Natural killer cell (primary cell): ENCODE results near the gene TMEM271. TPM values are rescaled to one million over a fixed set of nuclear protein-coding genes. Genes with fewer than 3 reads are reported as not detected.

Experiments used
- ATAC-seq, 3 donors: fragments of 150-1000 bp in 2 of 3; fragments of 200-7000 bp in 1 of 3; cut with Tn5 transposase; 1 replicate in 1 of 3; 2 replicates in 2 of 3; pipeline ENCODE4 v1.10.0; 2021; ENCODE audit warnings: mild to moderate bottlenecking in 2 of 3, moderate library complexity in 2 of 3
- DNase-seq, 2 donors: peaks; one replicate each; pipeline versions ENCODE4 v3.0.0 to v3.0.0-alpha.2; 2013 to 2021; ENCODE audit warnings: mixed read lengths in 1 of 2
- H3K27ac ChIP-seq: one replicate; pipeline ENCODE4 v1.5.1; 2013; ENCODE audit warnings: mild to moderate bottlenecking, low read length
- H3K27me3 ChIP-seq: one replicate; pipeline ENCODE4 v1.6.1; 2013; ENCODE audit warnings: low read length; ENCODE audit not compliant: control insufficient read depth, insufficient read depth
- H3K36me3 ChIP-seq: one replicate; pipeline ENCODE4 v1.6.1; 2013; ENCODE audit warnings: low read length; ENCODE audit not compliant: control insufficient read depth, insufficient read depth
- H3K4me1 ChIP-seq: one replicate; pipeline ENCODE4 v1.6.1; 2013; ENCODE audit warnings: low read length; ENCODE audit not compliant: control insufficient read depth, insufficient read depth
- H3K4me3 ChIP-seq: one replicate; pipeline ENCODE4 v1.5.1; 2013; ENCODE audit warnings: low read length
- H3K9me3 ChIP-seq: one replicate; pipeline ENCODE4 v1.6.1; 2013; ENCODE audit warnings: low read length; ENCODE audit not compliant: control insufficient read depth, insufficient read depth
- H3K27ac Mint-ChIP-seq, 2 donors: one replicate each; pipeline ENCODE4 v1.8.0; 2022; ENCODE audit warnings: mild to moderate bottlenecking in 2 of 2, mixed read lengths in 2 of 2, moderate library complexity in 1 of 2
- H3K27me3 Mint-ChIP-seq, 2 donors: one replicate each; pipeline ENCODE4 v1.8.0; 2022; ENCODE audit warnings: low read depth in 2 of 2, mixed read lengths in 2 of 2
- H3K36me3 Mint-ChIP-seq: one replicate; pipeline ENCODE4 v1.8.0; 2022; ENCODE audit warnings: mixed read lengths
- H3K4me1 Mint-ChIP-seq, 2 donors: one replicate each; pipeline ENCODE4 v1.8.0; 2022; ENCODE audit warnings: mixed read lengths in 2 of 2
- H3K4me3 Mint-ChIP-seq: one replicate; pipeline ENCODE4 v1.8.0; 2022; ENCODE audit warnings: mild to moderate bottlenecking, moderate library complexity, mixed read lengths
- H3K9me3 Mint-ChIP-seq, 2 donors: one replicate each; pipeline ENCODE4 v1.8.0; 2022; ENCODE audit warnings: mixed read lengths in 2 of 2
- CTCF ChIP-seq: fragments of 200-600 bp; IDR thresholded peaks from one replicate; pipeline ENCODE4 v1.8.0; 2022; ENCODE audit warnings: antibody characterized with exemption
- WGBS: methylation state at CpG from one replicate; pipeline ENCODE4 v1.1.7; 2013; ENCODE audit warnings: missing lambda C conversion rate; ENCODE audit not compliant: insufficient coverage; 5-methylcytosine and 5-hydroxymethylcytosine counted together
- intact Hi-C: fragments of 100-400 bp; cut with micrococcal nuclease; formaldehyde crosslinking; loops from one replicate; pipeline ENCODE4 v1.14.2; 2022
- total RNA-seq, 4 donors: library from RNA; stranded (reverse); fragments of 120-200 nt in 1 of 4; gene quantifications; one replicate each; pipeline versions ENCODE4 v1.2.3 to v1.2.4, GENCODE V29; 2013 to 2022

Gene TMEM271
- total RNA-seq, 3 donors from 2014 or later (not counting 1 experiment from before 2014, with no cell fraction given): not detected

GRCh38 chr4:573122-573892, 2.8 kb downstream of the TMEM271 start:
- no peak for DNase-seq
- H3K36me3 ChIP-seq: no peaks in the 10 kb centered on the region
- Mint-ChIP-seq H3K4me1 (peaks cover 0 to 10% of the 10 kb centered on the region in 2 donors), H3K27ac (no peak overlapping the region), H3K36me3 (no peaks in the 10 kb centered on the region), H3K9me3 (no peaks in the 10 kb centered on the region), H3K27me3 (peaks cover 38 to 45% of the 10 kb centered on the region in 2 donors), H3K4me3 (peak overlapping the region; percentile 53)
- no peaks in the 10 kb centered on the region for H3K9me3 ChIP-seq
- no peak overlapping the region for H3K27ac ChIP-seq
- peaks cover 29% of the 10 kb centered on the region for H3K27me3 ChIP-seq
- H3K4me3 ChIP-seq: no peak overlapping the region
- no peak for ATAC-seq
- 73% methylated on average over 7 of the region's 8 CpGs for WGBS
- H3K4me1 ChIP-seq: peaks cover 9% of the 10 kb centered on the region
- no peak for TF ChIP-seq CTCF
- intact Hi-C loops: no loop called here

DNA sequence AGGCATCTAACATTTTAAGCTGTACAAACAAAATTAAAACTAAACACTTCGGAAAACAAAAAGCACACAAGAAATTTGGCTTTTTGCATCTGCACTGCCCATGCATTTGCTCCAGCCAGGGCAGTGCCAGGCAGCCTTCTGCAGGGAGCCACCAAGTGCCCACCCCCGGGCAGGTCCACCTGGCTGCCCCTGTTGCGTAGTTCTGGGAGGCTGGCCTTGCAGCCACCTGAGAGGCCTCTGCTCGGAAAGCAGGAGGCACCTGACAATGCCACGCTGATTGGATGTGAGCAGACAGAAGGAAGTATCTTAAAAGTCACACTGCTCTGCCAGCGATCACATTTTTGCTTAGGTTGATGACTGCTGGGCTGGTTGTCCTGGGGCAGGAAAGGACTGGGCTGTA, 3.5 kb downstream of the TMEM271 start:
- DNase-seq: no peak
- no peak for TF ChIP-seq CTCF
- Mint-ChIP-seq H3K9me3 (no peaks in the 10 kb centered on the region), H3K4me1 (peaks cover 0 to 4% of the 10 kb centered on the region in 2 donors), H3K36me3 (no peaks in the 10 kb centered on the region), H3K27me3 (peaks cover 31 to 38% of the 10 kb centered on the region in 2 donors), H3K4me3 (no peak overlapping the region), H3K27ac (no peak overlapping the region)
- H3K4me1 ChIP-seq: peaks cover 8% of the 10 kb centered on the region
- ATAC-seq: no peak
- H3K36me3 ChIP-seq: no peaks in the 10 kb centered on the region
- peaks cover 25% of the 10 kb centered on the region for H3K27me3 ChIP-seq
- no peak overlapping the region for H3K27ac ChIP-seq
- 91% methylated on average over 6 of the region's 6 CpGs for WGBS
- no peak overlapping the region for H3K4me3 ChIP-seq
- intact Hi-C loops: no loop called here
- no peaks in the 10 kb centered on the region for H3K9me3 ChIP-seq

GRCh38 chr4:571838-572572, 4.1 kb downstream of the TMEM271 start:
- Mint-ChIP-seq H3K4me3 (no peak overlapping the region), H3K27me3 (peaks cover 29 to 36% of the 10 kb centered on the region in 2 donors), H3K9me3 (no peaks in the 10 kb centered on the region), H3K4me1 (peaks cover 0 to 3% of the 10 kb centered on the region in 2 donors), H3K36me3 (no peaks in the 10 kb centered on the region), H3K27ac (no peak overlapping the region)
- Histone ChIP-seq H3K36me3 (no peaks in the 10 kb centered on the region), H3K27ac (no peak overlapping the region), H3K4me1 (peaks cover 2% of the 10 kb centered on the region), H3K9me3 (no peaks in the 10 kb centered on the region), H3K27me3 (peaks cover 22% of the 10 kb centered on the region), H3K4me3 (no peak overlapping the region)
- no peak for ATAC-seq
- no peak for DNase-seq
- no peak for TF ChIP-seq CTCF
- WGBS: 89% methylated on average over 29 of the region's 29 CpGs
- intact Hi-C loops: no loop called here
